OCI-LY7 (cell line): Measurements from ENCODE around the gene GNG13.

ENCODE experiments used
- CTCF ChIP-seq: fragments of 200-600 bp; sonication (generic); conservative IDR thresholded peaks from 2 replicates; pipeline ENCODE4 v1.5.1; 2014; ENCODE audit warnings: mild to moderate bottlenecking, antibody characterized with exemption, low read length, moderate library complexity, mixed read lengths
- EZH2phosphoT487 ChIP-seq: fragments of 200-600 bp; sonication (generic); IDR thresholded peaks from 2 replicates; pipeline ENCODE4 v1.6.1; 2018; ENCODE audit warnings: low read depth, borderline replicate concordance, mild to moderate bottlenecking, mixed run types, antibody characterized with exemption, low read length, moderate library complexity, mixed read lengths

GRCh38 chr16:801584-802363 is 1.2 kb upstream of the GNG13 start:
- TF ChIP-seq CTCF (no peak), EZH2phosphoT487 (no peak)
